Daoy (cell line): Measurements from ENCODE around the gene DPEP3. TPM values are rescaled to one million over a fixed set of nuclear protein-coding genes. Genes with fewer than 3 reads are reported as not detected.
A peak's percentile ranks its signal among the peaks of the same experiment; 100 is the strongest.

ENCODE experiments used
- DNase-seq: peaks from one replicate; pipeline ENCODE4 v3.0.0-alpha.2; 2015; ENCODE audit warnings: low read depth
- total RNA-seq: library from RNA; depleted of rRNA; stranded (reverse); fragments of >200 nt; shearing (Covaris generic); gene quantifications from 2 replicates; pipeline ENCODE4 v1.2.3, GENCODE V29; 2014

Gene DPEP3
- total RNA-seq, 1 experiment from 2014 or later: not detected

GRCh38 chr16:67967183-67967957, 12.9 kb downstream of the DPEP3 start:
- no peak for DNase-seq

DNA sequence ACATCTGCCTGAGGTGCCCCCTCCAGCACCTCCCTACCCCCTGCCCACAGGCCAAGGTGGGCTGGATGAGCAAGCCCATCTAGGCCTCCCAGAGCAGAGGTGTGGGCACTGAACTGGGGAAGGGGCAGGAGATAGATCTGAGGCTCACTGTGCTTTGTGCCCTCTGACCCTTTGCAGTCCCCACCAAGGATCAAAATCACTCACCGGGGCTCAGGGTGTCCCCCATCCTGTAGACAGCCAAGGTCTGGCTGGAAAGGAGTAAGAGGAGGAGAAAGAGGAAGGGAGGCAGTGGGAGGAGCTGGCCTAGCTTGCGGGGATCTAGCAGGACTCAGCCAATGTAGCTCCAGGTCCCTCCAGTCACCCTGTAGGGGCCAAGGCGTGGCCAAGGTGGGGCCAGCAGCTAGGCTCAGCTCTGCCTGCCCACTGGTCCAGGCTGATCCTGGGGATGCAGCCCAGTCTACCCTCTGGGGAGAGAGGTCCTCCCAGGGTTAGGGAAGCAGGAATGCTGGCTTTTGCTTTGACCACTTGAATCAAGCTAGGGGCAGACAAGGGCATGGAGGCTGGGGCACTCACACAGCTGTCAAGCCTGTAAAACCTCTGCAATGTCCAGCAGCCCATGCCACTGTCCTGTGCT, 13.6 kb downstream of the DPEP3 start:
- DNase-seq: no peak

DNA sequence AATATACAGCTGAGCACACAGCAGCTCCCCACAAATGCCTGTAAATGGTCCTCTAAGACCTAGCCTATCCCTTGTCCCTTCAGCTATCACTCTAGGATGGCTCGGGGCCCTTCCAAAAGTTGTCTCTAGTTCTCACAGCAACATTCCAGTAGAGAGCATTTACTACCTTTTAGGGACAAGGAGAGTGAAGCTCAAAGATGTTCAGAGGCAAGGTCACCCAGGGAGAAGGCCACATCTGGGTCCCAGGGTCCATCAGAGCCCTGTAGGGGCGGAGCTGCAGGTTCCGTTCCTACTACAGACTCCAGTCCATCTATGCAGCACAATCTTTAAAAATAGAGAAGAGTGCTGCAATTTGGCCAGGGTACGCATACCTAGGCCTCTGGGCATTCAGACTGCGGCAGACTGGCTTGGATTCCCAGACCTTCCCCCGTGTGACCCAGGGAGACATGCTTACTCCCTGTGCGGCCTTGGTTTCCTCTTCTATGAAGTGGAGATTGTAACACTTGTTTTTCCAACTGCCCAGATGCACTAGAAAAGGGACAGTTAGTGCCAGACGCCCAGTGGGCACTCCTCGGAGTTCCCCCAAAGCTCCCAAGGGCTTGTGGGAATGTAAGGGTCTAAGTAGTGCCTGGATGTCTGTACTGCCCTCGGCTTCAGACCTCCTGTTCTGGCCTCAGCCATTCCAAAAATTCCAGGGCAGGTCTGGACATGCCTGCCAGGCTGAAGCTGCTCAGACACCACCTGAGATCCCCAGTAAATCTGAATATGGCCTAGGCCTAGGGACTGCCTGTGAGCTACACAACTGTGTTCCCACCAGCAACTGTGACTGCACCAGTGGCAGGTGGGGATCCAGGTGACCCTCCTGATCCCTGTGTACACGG, 14.4 kb downstream of the DPEP3 start:
- no peak for DNase-seq

DNA sequence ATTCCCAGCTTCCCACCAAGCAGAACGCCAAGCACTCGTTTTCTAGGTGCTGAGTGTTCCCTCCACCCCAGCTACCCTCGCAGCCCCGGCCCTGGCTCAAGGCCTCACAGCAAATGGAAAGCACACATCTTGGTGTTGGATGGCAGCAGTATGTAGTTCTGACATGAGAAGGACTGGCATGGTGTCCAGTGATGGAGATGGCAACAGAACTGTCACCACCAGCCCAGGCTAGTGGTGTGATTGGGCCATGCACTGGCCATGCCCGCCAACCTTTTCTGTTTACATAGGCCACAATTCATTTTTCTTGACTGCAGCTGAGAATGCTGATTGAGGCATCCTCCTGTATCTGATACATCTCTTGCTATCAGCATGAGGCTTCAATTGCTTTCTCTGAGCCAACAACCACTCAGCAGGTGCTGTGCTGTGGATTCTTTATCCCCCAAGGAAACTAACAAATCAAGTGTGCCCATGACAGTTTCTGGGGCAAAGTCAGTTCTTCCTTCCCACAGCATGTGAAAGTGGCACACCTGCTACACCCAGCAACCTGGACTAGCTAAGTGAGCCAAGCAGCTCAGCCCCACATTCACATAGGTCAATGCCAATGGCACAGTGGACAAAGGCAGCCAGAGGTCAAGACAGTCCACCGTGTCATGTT, 15.7 kb downstream of the DPEP3 start:
- no peak for DNase-seq

- DNase-seq: no peak
These were observed 16.5 kb downstream of the DPEP3 start for GRCh38 chr16:67963662-67964321.

DNA sequence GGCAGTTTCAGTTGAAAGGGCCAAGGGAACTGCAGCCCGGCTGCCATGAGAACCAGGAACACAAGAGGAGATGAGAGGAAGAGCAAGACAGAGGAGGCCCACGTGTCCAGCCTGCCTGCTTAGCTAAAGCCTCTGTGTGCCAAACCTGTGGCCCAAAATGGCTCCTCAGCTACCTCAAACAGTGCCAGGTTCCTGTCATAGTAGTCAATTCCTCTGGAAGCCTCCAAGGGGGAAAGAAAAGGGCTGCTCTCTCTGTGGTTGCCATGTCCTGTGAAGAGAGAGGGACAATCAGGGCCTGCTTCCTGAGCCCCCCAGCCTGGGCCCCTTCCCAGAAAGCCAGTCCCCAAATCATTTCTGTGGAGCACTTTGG, 17.0 kb downstream of the DPEP3 start:
- no peak for DNase-seq

- DNase-seq: no peak
These were observed 18.2 kb downstream of the DPEP3 start for GRCh38 chr16:67962135-67962534.

DNA sequence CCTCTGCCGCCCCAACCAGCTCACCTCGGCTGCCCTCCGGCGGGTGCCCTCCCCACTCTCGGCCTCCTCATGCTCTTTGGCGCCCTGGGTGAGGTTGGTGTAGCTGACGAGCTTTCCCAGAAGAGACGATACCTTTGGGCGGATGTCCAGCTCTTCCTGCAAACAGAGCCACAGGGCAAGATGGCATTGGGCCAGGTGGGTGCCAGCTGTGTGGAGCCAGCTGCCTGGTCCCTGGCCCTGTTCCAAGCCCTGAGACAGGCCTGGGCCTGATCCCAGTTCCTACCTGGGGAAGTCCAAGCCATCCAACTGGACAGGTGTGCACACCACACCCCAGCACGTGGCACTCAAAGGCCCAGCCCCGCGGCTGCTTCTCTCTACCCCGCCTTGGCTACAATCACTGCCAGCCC, 18.7 kb downstream of the DPEP3 start:
- DNase-seq: no peak

DNA sequence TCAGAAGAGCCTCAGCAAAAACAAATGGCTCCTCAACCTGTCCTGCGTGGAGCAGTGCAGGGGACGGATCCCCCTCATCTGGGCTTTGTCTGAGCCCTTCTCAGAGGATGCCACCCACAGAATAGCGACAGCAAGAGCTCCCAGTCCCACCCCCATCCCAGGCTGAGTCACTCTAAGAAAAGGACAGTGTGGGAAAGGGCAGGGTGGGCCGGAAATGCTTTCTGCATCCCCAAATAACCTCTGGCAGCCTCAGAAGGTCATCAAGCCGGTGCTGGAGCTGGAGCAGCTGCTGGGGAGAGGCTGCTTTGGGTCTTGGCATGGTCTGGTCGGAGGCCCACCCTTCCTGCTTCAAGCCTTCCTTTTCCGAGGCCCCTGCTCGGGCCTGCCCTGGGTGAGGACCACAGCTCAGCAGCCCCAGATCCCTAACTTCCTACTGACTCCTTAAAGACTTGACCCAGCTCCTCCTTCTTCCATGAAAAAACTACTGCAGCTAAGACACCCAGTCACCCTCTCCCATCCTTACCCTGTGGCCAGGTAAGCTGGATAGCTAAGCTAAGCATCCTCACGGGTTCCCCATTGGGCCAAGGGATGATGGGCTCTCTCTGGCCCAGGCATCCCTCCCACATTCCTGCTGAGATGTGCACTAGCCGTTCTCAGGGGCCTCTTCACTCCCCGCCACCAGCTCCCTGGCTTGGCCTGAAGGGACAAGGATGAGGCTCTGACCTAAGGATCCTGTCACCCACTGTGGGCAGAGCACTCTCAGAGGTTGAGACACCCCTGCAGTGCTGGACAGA, 20.6 kb downstream of the DPEP3 start:
- peak; percentile 66 for DNase-seq

DNA sequence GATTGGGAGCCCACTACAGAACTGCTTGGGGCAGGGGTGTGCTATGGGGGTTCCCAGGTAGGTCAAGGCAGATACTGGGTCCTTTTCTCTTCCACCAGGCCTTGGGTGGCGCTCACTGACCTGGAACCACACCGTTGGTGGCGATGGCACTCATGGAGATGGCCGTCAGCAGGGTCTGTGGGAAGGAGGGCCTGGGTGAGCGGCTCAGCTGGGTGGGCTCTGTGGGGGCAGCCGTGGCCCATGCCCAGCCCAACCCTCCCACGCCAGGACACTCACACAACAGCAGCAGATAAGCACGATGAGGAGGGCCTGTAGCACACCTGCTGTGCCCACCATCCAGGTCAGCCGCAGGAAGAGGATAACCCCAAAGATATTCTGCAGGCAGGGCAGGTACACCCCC, 22.7 kb downstream of the DPEP3 start:
- DNase-seq: no peak

DNA sequence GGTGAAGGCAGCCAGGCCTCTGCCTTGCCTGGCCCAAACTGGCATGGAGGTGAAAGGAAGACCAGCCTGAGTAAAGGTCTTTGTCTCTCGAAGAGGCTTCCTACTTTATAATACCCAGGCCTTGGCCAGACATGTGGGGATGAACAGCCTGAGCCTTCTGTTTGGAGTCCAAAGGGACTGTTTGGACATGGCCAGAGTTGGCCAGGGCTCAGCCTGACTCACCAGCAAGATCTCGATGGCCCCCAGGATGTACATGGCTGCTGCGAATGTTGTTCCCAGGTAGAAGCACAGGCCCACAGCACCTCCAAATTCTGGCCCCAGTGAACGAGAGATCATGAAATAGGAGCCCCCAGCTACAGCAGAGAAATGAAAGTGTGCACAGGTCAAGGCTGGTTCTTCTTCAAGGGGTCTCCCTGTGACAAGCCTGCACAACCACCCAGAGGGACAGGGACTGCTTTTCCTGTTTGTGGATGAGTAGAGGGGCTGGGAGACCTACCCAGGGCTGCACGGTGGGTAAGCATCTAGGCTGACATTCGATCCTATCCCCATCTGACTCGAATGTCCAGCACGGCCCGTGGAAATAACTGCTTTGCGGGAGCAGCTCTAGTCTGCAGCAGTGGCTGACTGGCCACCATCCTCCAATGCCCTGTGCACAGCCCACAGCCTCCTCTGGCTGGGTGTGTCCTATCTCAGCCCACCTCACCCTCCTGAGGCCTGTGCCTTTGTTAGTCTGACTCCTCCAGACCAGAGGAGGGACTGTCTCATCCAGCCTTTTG, 25.7 kb downstream of the DPEP3 start:
- DNase-seq: no peak

- no peak for DNase-seq
These were observed 26.5 kb downstream of the DPEP3 start for GRCh38 chr16:67953641-67954375.

- no peak for DNase-seq
These were observed 28.8 kb downstream of the DPEP3 start for GRCh38 chr16:67951485-67951884.

DNA sequence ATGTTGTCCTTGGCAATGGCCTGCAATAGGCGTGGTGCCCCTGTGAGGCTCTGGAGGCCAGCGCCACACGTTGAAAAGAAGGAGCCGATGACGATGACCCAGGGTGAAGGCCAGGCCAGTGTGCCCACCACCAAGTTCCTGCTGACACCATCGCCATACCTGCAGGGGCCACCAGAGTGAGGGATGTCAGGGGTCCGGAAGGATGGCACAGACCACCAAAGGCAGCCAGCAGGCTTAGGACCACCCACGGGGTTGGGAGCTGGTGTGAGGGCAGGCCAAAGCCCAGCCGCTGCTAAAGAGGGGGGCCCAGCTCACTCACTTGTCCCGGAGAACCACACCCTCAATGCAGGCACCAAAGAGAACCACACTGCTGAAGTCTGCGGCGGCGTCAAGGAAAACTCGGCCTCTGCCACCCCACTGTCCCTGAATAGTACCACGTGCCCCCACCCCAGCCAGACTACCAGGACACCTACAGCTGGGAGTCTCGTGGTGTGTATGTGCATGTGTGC, 29.9 kb downstream of the DPEP3 start:
- no peak for DNase-seq

- no peak for DNase-seq
These were observed 30.7 kb downstream of the DPEP3 start for GRCh38 chr16:67949645-67950044.

- DNase-seq: no peak
These were observed 32.3 kb downstream of the DPEP3 start for GRCh38 chr16:67948015-67948414.

GRCh38 chr16:67946966-67947558, 33.2 kb downstream of the DPEP3 start:
- no peak for DNase-seq

DNA sequence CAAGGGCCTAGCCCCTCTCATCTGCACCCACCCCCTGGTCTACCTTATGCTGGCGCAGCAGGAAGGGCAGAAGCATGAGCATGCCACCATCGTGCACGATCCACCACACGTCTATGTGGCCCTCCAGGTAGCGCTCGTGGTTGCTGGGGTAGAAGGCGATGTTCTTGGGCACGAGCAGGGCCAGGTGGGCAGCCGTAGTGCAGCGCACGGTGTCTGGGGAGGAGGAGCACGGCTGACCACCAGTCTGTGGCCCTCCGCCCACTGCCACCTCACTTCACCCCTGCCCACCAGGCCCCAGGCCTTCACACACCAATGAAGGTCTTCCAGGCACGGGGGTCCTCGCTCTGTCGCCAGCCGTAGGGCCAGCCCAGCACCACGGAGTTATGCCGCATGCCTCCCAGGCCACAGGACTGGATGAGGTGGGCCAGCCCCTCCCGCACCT, 34.1 kb downstream of the DPEP3 start:
- DNase-seq: no peak
